ENCODE measurements around the gene ASB7.

DNA sequence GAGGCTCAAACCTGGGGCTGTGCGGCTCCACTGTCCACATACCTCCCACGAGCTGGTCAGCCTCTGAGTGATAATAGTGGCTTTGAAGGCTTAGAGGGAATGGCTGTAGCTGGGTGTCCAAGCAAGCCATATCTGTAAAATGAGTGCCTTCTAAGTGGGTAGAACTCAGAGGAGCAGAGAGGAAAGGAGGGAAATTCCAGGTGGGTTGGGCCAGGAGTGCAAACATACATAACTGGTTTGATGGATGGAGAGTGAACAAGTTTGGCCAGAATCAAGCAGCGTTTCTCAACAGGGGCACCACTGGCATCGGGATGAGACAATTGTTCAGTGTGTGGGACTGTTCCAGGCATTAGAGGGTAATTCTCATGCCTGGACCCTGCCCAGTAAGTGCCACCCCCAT lies 91.1 kb downstream of the ASB7 start:
- TF ChIP-seq CTCF (IDR thresholded peaks at IDR 0.05 in 4 of 5, conservative IDR thresholded peaks at IDR 0.05 in 1 of 5) (no peak), POLR2A (IDR thresholded peaks at IDR 0.05) (no peak)

All from gastrocnemius medialis (tissue), 4 donors.